ENCODE measurements around the gene RAD51AP2.
"Not testable (repeated sequence)": the region's sequence is repeated elsewhere in the genome, so short reads cannot be mapped to it uniquely, and the experiment has no call there.

RAD51AP2 gene

GRCh38 chr2:17536416-17536815 is 18.2 kb upstream of the RAD51AP2 start:
- no peak for DNase-seq

GRCh38 chr2:17533546-17533945 is 15.3 kb upstream of the RAD51AP2 start:
- DNase-seq = no peak

GRCh38 chr2:17529771-17530170 is 11.5 kb upstream of the RAD51AP2 start:
- no peak for DNase-seq

- DNase-seq = no peak
Observed at GRCh38 chr2:17522303-17522702, 4.1 kb upstream of the RAD51AP2 start.

- no peak for DNase-seq
Observed at GRCh38 chr2:17521621-17522020, 3.4 kb upstream of the RAD51AP2 start.

- DNase-seq = no peak
Observed at GRCh38 chr2:17520761-17521160, 2.5 kb upstream of the RAD51AP2 start.

GRCh38 chr2:17519486-17519885 is 1.2 kb upstream of the RAD51AP2 start:
- DNase-seq = no peak

GRCh38 chr2:17517481-17518211 is 594 bp downstream of the RAD51AP2 start:
- DNase-seq = no peak

GRCh38 chr2:17515652-17516051 is 2.6 kb downstream of the RAD51AP2 start:
- no peak for DNase-seq

- DNase-seq = no peak
Observed at GRCh38 chr2:17506736-17507616, 11.3 kb downstream of the RAD51AP2 start.

- no peak for DNase-seq
Observed at GRCh38 chr2:17497718-17498117, 20.5 kb downstream of the RAD51AP2 start.

- DNase-seq = no peak
Observed at GRCh38 chr2:17495590-17495989, 22.6 kb downstream of the RAD51AP2 start.

GRCh38 chr2:17490165-17490564 is 28.1 kb downstream of the RAD51AP2 start:
- not testable (repeated sequence) for DNase-seq

- DNase-seq = not testable (repeated sequence)
Observed at GRCh38 chr2:17488610-17489009, 29.6 kb downstream of the RAD51AP2 start.

GRCh38 chr2:17483496-17483895 is 34.7 kb downstream of the RAD51AP2 start:
- no peak for DNase-seq

- no peak for DNase-seq
Observed at GRCh38 chr2:17482651-17483050, 35.6 kb downstream of the RAD51AP2 start.

GRCh38 chr2:17479875-17480274 is 38.4 kb downstream of the RAD51AP2 start:
- no peak for DNase-seq

GRCh38 chr2:17476830-17477229 is 41.4 kb downstream of the RAD51AP2 start:
- DNase-seq = no peak

GRCh38 chr2:17476064-17476463 is 42.2 kb downstream of the RAD51AP2 start:
- no peak for DNase-seq

- DNase-seq = no peak
Observed at GRCh38 chr2:17475286-17475685, 43.0 kb downstream of the RAD51AP2 start.

- no peak for DNase-seq
Observed at GRCh38 chr2:17471979-17472378, 46.3 kb downstream of the RAD51AP2 start.

GRCh38 chr2:17470855-17471641 is 47.2 kb downstream of the RAD51AP2 start:
- DNase-seq = no peak

- DNase-seq = no peak
Observed at GRCh38 chr2:17461087-17461475, 57.2 kb downstream of the RAD51AP2 start.

Measured in stimulated activated naive CD4-positive, alpha-beta T cell (primary cell).